ENCODE results near the gene TBL1XR1. TPM values are rescaled to one million over a fixed set of nuclear protein-coding genes. Genes with fewer than 3 reads are reported as not detected.

TBL1XR1 gene
- total RNA-seq, 1 experiment from 2014 or later, result 180 TPM

- ChIA-PET CTCF (no interaction called here), RAD21 (ENCODE audit: low non-redundant PET in 1 of 2, low total read pairs in 2 of 2, uncharacterized antibody in 2 of 2, unreplicated experiment in 2 of 2) (interaction anchor here in 1 of 2 experiments (0.7 kb wide), 1 partner anchor 9 kb away, joined by 3 read pairs; no protein-coding TSS in a partner anchor), POLR2A (interaction anchor here (1.1 kb wide), 1 partner anchor 209 kb away, joined by 3 read pairs; no protein-coding TSS in a partner anchor)
- Histone ChIP-seq H3K9me3 (ENCODE audit: control insufficient read depth in 1 of 2, insufficient read depth in 1 of 2, low read depth in 1 of 2, low read length in 2 of 2) (no peaks in the 10 kb centered on the region), H3K9me2 (ENCODE audit: insufficient read depth) (no peaks in the 10 kb centered on the region; the same call in 1 of the 2 replicates), H3K4me3 (replicated peaks in 1 of 2; ENCODE audit: low read depth in 1 of 2, low read length in 2 of 2) (no peak overlapping the region), H4K20me1 (ENCODE audit: insufficient read depth) (peaks cover 34% of the 10 kb centered on the region; the same call in 1 of the 2 replicates), H3K9ac (ENCODE audit: low read length) (peak overlapping the region; percentile 22; the same call in 1 of the 2 replicates), H3K36me3 (ENCODE audit: control insufficient read depth in 1 of 2, insufficient read depth in 2 of 2, low read length in 2 of 2) (no peaks in the 10 kb centered on the region), H3K4me1 (ENCODE audit: control insufficient read depth in 1 of 2, insufficient read depth in 2 of 2, low read length in 2 of 2) (peaks cover 29 to 31% of the 10 kb centered on the region in 2 experiments), H3K4me2 (ENCODE audit: low read length) (peak overlapping the region; percentile 54), H3K79me2 (ENCODE audit: insufficient read depth, low read length) (peaks cover 100% of the 10 kb centered on the region), H3K27ac (ENCODE audit: low read depth, low read length) (peak overlapping the region; percentile 17), H2AFZ (ENCODE audit: low read depth, low read length, poor library complexity, severe bottlenecking) (no peak overlapping the region), H3K27me3 (ENCODE audit: insufficient read depth, low read length) (no peaks in the 10 kb centered on the region)
- ATAC-seq, result peak; percentile 82
- peak; percentile 39 for DNase-seq (ENCODE audit: low read depth, low spot score)
- intact Hi-C loops (cut with micrococcal nuclease), result no loop called here
- TF ChIP-seq ELF1 (IDR thresholded peaks at IDR 0.05; ENCODE audit: borderline replicate concordance, low read depth) (no peak), EZH2 (IDR thresholded peaks at IDR 0.05) (no peak), SP1 (IDR thresholded peaks at IDR 0.05; ENCODE audit: low read depth) (no peak), POLR2AphosphoS5 (IDR thresholded peaks at IDR 0.05; ENCODE audit: low read depth, low read length) (peak; percentile 16; the same call in 1 of the 2 replicates), SIN3A (IDR thresholded peaks at IDR 0.05; ENCODE audit: low read depth) (no peak), ZNF274 (IDR thresholded peaks at IDR 0.05; ENCODE audit: low read depth, low read length) (no peak), JUND (IDR thresholded peaks at IDR 0.05) (no peak), ZBTB33 (IDR thresholded peaks at IDR 0.05; ENCODE audit: extremely low read depth, insufficient replicate concordance, low read length) (no peak)
- no TSS peak for BruUV-seq (replicated peaks)
Observed at GRCh38 chr3:177150970-177151627, 46.2 kb downstream of the TBL1XR1 start.

All from HCT116 (cell line).